HUES48 (cell line): Measurements from ENCODE around the gene PTPN5.

Experiments used
- H3K27ac ChIP-seq: one replicate; pipeline ENCODE4 v1.7.0; 2013; ENCODE audit warnings: low read depth, low read length, inconsistent platforms
- H3K27me3 ChIP-seq: 2 replicates; pipeline ENCODE4 v1.6.1; 2013; ENCODE audit warnings: mild to moderate bottlenecking, low read length; ENCODE audit not compliant: control insufficient read depth, insufficient read depth
- H3K36me3 ChIP-seq: 2 replicates; pipeline ENCODE4 v1.6.1; 2013; ENCODE audit warnings: low read length; ENCODE audit not compliant: control insufficient read depth, insufficient read depth
- H3K4me1 ChIP-seq: 2 replicates; pipeline ENCODE4 v1.6.1; 2013; ENCODE audit warnings: mild to moderate bottlenecking, low read length; ENCODE audit not compliant: control insufficient read depth, insufficient read depth
- H3K4me3 ChIP-seq: 2 replicates; pipeline ENCODE4 v1.5.1; 2013; ENCODE audit warnings: mild to moderate bottlenecking, low read depth, low read length
- H3K9ac ChIP-seq: 2 replicates; pipeline ENCODE4 v1.6.1; 2013; ENCODE audit warnings: mild to moderate bottlenecking, low read depth, low read length, moderate library complexity
- H3K9me3 ChIP-seq: 2 replicates; pipeline ENCODE4 v1.6.1; 2013; ENCODE audit warnings: low read length; ENCODE audit not compliant: control insufficient read depth, insufficient read depth

Gene PTPN5

GRCh38 chr11:18707811-18708340, 83.7 kb downstream of the PTPN5 start:
- Histone ChIP-seq H3K9me3 (no peaks in the 10 kb centered on the region), H3K27ac (no peak overlapping the region), H3K4me3 (no peak overlapping the region), H3K4me1 (0 out of 2 replicates have a peak, but pooled peaks cover 6% of the 10 kb centered on the region), H3K9ac (no peak overlapping the region), H3K36me3 (no peaks in the 10 kb centered on the region), H3K27me3 (peaks cover 12% of the 10 kb centered on the region)

- peak overlapping the region; percentile 58 for H3K4me3 ChIP-seq
- H3K9ac ChIP-seq: no peak overlapping the region
- H3K9me3 ChIP-seq: no peaks in the 10 kb centered on the region
- 0 out of 2 replicates have a peak, but pooled peaks cover 6% of the 10 kb centered on the region for H3K4me1 ChIP-seq
- H3K27me3 ChIP-seq: peaks cover 12% of the 10 kb centered on the region
- H3K36me3 ChIP-seq: no peaks in the 10 kb centered on the region
- H3K27ac ChIP-seq: no peak overlapping the region
Observed at GRCh38 chr11:18706330-18707243, 85.0 kb downstream of the PTPN5 start.

GRCh38 chr11:18705651-18706281, 85.8 kb downstream of the PTPN5 start:
- Histone ChIP-seq H3K4me3 (peak overlapping the region; percentile 71), H3K9ac (peak overlapping the region; percentile 40; the same call in 1 of the 2 replicates), H3K27ac (no peak overlapping the region), H3K4me1 (0 out of 2 replicates have a peak, but pooled peaks cover 6% of the 10 kb centered on the region), H3K9me3 (no peaks in the 10 kb centered on the region), H3K27me3 (peaks cover 12% of the 10 kb centered on the region), H3K36me3 (no peaks in the 10 kb centered on the region)

- Histone ChIP-seq H3K9ac (no peak overlapping the region), H3K27ac (no peak overlapping the region), H3K4me1 (peaks cover 6% of the 10 kb centered on the region; the same call in 1 of the 2 replicates), H3K27me3 (peaks cover 12% of the 10 kb centered on the region), H3K4me3 (no peak overlapping the region), H3K36me3 (no peaks in the 10 kb centered on the region), H3K9me3 (no peaks in the 10 kb centered on the region)
Observed at GRCh38 chr11:18704698-18705097, 86.9 kb downstream of the PTPN5 start.

GRCh38 chr11:18704045-18704645, 87.5 kb downstream of the PTPN5 start:
- no peaks in the 10 kb centered on the region for H3K9me3 ChIP-seq
- H3K4me1 ChIP-seq: peaks cover 11% of the 10 kb centered on the region
- no peaks in the 10 kb centered on the region for H3K36me3 ChIP-seq
- peaks cover 12% of the 10 kb centered on the region for H3K27me3 ChIP-seq
- H3K4me3 ChIP-seq: no peak overlapping the region
- no peak overlapping the region for H3K27ac ChIP-seq
- no peak overlapping the region for H3K9ac ChIP-seq

GRCh38 chr11:18703001-18703763, 88.4 kb downstream of the PTPN5 start:
- Histone ChIP-seq H3K4me3 (no peak overlapping the region), H3K27me3 (peaks cover 12% of the 10 kb centered on the region), H3K36me3 (no peaks in the 10 kb centered on the region), H3K9me3 (no peaks in the 10 kb centered on the region), H3K9ac (no peak overlapping the region), H3K4me1 (peaks cover 11% of the 10 kb centered on the region), H3K27ac (no peak overlapping the region)

GRCh38 chr11:18701614-18702216, 89.9 kb downstream of the PTPN5 start:
- Histone ChIP-seq H3K4me3 (no peak overlapping the region), H3K9me3 (no peaks in the 10 kb centered on the region), H3K27ac (no peak overlapping the region), H3K9ac (no peak overlapping the region), H3K27me3 (peaks cover 15% of the 10 kb centered on the region), H3K4me1 (peaks cover 11% of the 10 kb centered on the region), H3K36me3 (no peaks in the 10 kb centered on the region)

GRCh38 chr11:18700872-18701271, 90.7 kb downstream of the PTPN5 start:
- H3K27ac ChIP-seq: no peak overlapping the region
- no peaks in the 10 kb centered on the region for H3K9me3 ChIP-seq
- peaks cover 11% of the 10 kb centered on the region for H3K4me1 ChIP-seq
- H3K4me3 ChIP-seq: no peak overlapping the region
- no peaks in the 10 kb centered on the region for H3K36me3 ChIP-seq
- H3K27me3 ChIP-seq: peaks cover 15% of the 10 kb centered on the region
- H3K9ac ChIP-seq: no peak overlapping the region

- H3K4me3 ChIP-seq: no peak overlapping the region
- H3K27ac ChIP-seq: no peak overlapping the region
- peaks cover 11% of the 10 kb centered on the region for H3K27me3 ChIP-seq
- H3K9me3 ChIP-seq: no peaks in the 10 kb centered on the region
- H3K36me3 ChIP-seq: no peaks in the 10 kb centered on the region
- H3K9ac ChIP-seq: no peak overlapping the region
- peaks cover 9% of the 10 kb centered on the region for H3K4me1 ChIP-seq
Observed at GRCh38 chr11:18700375-18700774, 91.2 kb downstream of the PTPN5 start.

- Histone ChIP-seq H3K9me3 (no peaks in the 10 kb centered on the region), H3K4me3 (no peak overlapping the region), H3K36me3 (no peaks in the 10 kb centered on the region), H3K4me1 (peaks cover 5% of the 10 kb centered on the region), H3K27ac (no peak overlapping the region), H3K27me3 (peaks cover 6% of the 10 kb centered on the region), H3K9ac (no peak overlapping the region)
Observed at GRCh38 chr11:18699848-18700261, 91.7 kb downstream of the PTPN5 start.
